ENCODE results near the gene MYH14.

- TF ChIP-seq, protein P1, sequence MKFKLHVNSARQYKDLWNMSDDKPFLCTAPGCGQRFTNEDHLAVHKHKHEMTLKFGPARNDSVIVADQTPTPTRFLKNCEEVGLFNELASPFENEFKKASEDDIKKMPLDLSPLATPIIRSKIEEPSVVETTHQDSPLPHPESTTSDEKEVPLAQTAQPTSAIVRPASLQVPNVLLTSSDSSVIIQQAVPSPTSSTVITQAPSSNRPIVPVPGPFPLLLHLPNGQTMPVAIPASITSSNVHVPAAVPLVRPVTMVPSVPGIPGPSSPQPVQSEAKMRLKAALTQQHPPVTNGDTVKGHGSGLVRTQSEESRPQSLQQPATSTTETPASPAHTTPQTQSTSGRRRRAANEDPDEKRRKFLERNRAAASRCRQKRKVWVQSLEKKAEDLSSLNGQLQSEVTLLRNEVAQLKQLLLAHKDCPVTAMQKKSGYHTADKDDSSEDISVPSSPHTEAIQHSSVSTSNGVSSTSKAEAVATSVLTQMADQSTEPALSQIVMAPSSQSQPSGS (IDR thresholded peaks at IDR 0.05; ENCODE audit: low read length), result no peak
- no peak for TF ChIP-seq CBX5 (IDR thresholded peaks at IDR 0.05; ENCODE audit: low read depth, low read length)
- no peak for TF ChIP-seq CTCF (IDR thresholded peaks at IDR 0.05; ENCODE audit: control extremely low read depth in 1 of 3, insufficient read depth in 1 of 3, low read depth in 1 of 3, low read length in 3 of 3)
- TF ChIP-seq RFX5 (IDR thresholded peaks at IDR 0.05; ENCODE audit: borderline replicate concordance, low read depth, low read length), result no peak
- TF ChIP-seq MAFK (IDR thresholded peaks at IDR 0.05; ENCODE audit: low read depth, low read length), result no peak
- no peak for TF ChIP-seq ASH2L (IDR thresholded peaks at IDR 0.05; ENCODE audit: low read length)
- TF ChIP-seq TAF1 (IDR thresholded peaks at IDR 0.05; ENCODE audit: low read depth, low read length), result no peak
- TF ChIP-seq POLR2AphosphoS5 (IDR thresholded peaks at IDR 0.05; ENCODE audit: low read depth, low read length), result no peak
- no peak for TF ChIP-seq CHD2 (IDR thresholded peaks at IDR 0.05; ENCODE audit: low read length)
Measured at GRCh38 chr19:50239921-50240590, 36.6 kb downstream of the MYH14 start.
